GM19193 (cell line): ENCODE measurements around the gene SPARCL1.

ENCODE experiments used
- POLR2A ChIP-seq: IDR thresholded peaks from 4 replicates; pipeline ENCODE4 v1.6.1; 2011; ENCODE audit not compliant: insufficient read depth, insufficient read length; ENCODE audit errors: extremely low read depth

The SPARCL1 gene, protein sequence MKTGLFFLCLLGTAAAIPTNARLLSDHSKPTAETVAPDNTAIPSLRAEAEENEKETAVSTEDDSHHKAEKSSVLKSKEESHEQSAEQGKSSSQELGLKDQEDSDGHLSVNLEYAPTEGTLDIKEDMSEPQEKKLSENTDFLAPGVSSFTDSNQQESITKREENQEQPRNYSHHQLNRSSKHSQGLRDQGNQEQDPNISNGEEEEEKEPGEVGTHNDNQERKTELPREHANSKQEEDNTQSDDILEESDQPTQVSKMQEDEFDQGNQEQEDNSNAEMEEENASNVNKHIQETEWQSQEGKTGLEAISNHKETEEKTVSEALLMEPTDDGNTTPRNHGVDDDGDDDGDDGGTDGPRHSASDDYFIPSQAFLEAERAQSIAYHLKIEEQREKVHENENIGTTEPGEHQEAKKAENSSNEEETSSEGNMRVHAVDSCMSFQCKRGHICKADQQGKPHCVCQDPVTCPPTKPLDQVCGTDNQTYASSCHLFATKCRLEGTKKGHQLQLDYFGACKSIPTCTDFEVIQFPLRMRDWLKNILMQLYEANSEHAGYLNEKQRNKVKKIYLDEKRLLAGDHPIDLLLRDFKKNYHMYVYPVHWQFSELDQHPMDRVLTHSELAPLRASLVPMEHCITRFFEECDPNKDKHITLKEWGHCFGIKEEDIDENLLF

DNA sequence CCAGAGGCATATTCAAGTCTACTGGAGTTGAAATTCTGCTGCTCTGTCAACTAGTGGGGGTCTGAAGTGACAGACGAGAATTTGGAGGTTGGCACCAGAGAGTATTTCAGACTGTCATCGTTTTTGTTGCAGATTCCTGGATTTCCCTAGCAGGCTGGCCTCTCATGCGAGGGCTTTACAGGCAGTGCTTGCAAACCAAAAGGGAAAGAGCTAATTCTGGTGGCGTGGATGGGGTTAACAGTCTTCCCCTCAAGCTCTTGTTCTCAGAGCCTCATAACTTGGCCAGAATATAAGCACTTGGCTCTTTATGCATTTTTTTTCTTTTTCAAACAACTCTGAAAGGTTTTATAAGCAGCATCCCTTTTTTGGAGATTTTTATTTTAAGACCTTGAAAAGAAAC, at the start of gene SPARCL1:
Gene SPARCL1, minus strand, starts transcription at position 190 of the 400 bp plus-strand sequence. CDS start 29,802 bp downstream, outside the sequence.
- no peak for TF ChIP-seq POLR2A

DNA sequence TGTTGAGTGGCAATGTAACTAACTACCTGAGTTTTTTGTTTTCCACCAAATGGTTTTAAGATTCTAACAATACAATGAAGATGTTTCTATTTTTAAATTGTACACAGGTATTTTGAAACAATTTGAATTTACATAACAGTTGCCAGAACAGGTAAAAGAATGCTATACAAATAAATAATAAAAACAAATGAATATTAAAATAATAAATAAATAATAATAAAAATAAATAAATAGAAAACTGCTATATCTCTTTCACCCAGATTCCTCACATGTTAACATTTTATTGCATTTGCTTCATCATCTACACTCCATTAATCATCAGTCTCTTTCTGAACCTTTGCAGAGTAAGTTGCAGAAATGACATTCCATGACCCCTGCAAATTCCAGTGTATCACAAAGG, 46.8 kb upstream of the SPARCL1 start:
- TF ChIP-seq POLR2A, result no peak

DNA sequence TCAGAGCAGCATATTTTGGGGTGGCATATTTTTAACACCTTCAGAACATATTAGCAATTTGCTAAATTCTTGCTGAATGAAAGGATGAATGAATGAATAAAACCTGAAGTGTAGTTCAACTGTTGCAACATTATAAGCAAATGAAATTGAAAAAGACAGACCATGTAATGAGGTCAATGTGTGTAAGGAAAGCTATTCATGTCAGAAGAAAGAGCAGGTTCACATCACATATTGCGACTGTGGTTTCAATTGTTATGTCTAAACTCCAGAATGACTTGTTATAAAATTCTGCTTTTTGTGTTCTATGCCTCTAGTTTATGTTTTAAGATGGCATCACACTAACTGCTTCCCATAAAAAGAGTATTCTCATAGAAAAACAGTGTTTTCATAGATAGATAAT, 46.2 kb upstream of the SPARCL1 start:
- TF ChIP-seq POLR2A, result no peak

DNA sequence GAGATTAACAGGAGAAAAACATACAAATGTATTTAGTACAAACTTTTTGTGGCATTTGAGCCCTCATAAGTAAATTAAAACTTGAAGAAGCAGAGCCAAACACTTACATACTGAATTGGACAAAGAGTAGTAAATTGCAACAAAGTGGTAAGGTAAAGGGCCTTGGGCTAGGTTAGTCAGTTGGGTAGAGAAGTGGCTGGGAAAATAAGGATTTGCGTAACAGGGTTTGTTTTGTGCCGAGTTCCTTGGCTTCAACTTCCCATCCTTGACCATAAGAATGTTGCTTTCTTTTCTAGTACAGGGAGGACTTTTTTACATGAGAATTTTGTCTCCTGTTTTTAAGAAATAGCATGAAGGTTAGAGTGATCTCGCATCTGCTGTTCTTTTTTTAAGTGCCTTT, 45.8 kb upstream of the SPARCL1 start:
- TF ChIP-seq POLR2A, result no peak

DNA sequence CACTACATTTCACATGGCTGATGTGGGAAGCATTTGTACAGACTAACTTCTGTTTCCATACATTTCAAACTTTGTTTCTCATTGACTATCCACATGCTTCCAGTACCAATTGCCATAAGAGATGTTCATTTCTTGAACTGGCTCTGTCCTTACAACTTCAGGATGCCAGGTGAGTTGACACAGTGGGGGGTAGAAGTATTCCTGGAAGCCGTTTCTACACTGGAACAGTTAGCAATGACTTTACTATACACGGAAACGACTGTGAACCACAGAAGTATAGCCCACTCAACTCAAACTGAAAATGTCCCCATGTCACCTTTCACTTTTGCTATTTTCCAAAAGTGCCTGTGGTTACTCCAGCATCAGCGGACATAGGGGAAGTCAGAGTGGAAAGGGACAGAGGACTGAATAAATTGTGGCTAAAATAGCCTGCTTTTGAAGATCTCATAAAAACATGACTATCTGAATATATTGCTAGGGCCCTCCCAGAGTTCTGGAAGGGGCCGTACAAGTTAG, 41.2 kb upstream of the SPARCL1 start:
- TF ChIP-seq POLR2A, result no peak

DNA sequence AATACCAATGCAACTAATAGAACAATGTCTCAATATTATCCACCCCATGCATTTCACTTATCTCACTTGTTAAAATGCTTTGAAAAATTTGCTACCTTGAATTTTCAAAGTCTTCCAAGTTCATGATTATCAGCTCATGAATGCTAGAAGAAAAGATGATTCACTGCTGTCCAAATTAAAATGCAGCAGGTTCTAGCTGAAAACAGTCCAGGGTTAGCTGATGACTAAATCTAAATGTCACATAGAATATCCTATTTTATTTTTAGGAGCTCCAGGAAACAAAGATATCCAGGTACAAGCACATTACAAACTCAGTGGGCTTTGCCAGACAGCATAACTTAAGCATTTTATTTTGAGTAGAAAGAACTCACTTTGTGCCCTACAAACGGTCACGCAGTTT, 38.0 kb upstream of the SPARCL1 start:
- TF ChIP-seq POLR2A, result no peak

DNA sequence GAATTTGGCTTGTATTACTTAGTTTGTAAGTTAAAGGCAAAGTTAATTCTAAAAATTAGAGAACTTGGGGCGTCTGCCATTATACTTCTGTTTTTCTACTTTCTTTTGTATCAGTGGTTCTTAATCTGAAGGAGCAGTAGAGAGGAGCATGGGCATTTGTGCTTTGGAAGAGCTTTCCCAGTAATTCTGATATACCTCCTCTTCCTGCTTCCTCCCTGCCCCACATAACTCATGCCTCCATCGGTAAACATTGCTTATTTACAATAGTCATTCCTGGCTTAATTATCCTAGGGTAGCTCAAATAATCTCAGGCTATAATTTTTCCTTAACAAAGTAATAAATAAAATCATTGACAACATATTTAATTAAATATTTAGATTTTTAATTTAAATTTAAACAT, 37.1 kb upstream of the SPARCL1 start:
- no peak for TF ChIP-seq POLR2A

DNA sequence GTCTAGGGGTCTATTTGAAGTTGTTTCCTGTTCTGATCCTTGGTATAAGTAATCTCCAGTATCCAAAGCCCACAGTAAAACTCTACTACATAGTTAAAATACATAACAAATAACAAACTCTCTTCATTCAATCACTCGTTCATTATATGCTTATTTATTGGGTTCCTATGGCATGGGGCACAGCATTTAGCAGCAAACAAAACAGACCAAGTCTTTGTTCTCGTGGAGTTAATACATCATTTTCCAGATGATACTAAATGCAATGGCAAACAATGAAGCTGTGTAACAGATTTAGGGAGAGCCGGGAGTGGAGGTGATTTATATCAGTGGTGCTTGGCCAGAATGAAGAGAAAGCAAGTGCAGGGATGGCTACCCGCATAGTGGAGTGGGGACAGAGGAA, 36.6 kb upstream of the SPARCL1 start:
- TF ChIP-seq POLR2A, result no peak

DNA sequence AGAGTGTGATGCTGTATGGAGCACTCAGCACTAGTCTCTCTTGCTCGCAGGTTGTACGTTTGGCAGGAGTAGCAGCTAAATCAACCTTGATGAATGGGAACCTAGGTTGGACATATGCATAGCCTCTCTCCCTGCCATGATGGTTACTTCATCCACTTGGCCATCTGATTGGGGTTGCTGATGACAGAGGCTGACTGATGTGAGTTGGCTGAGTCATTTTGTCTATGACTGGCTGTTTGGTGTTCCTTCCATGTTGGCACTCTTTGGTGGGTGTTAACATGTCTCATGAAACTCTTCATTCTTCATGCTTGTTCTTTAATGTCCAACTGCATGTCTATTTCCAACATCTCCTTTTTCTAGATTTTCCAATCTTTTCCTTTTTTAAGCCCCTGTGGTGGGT, 31.6 kb upstream of the SPARCL1 start:
- TF ChIP-seq POLR2A, result no peak

DNA sequence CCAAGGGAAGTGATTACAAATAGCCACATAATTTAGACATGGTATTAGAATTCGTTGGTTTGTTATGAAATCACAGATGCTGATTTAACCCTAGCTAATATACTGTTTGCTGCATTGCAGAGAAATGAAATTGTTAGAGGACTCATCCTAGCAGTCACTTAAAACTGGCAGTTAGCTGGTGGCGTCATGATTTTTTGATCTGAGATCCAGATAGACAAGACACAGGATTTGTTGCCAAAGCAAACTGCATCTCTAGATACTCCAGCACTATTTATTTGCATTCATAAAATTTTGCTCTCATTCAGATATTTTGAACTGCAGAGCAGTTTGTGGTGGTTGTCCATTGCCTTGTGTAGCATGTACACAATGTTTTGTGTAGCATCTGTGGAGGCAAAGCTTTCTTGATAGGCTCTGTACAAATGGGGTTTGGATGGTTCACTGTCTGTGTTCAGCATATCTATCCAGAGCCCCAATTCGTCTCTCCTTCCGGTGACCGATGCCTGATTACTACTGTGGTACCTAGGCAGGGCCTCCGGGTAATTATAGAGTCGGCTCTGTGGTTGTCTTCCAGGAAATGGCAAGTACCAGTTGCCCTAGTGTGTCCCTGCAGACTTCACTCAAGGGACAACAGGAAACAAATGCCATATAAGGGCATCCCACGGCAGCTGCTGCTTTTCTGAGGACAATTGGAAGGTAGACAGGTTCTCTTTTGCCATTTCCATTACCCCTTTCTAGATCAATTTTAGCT, 30.1 kb upstream of the SPARCL1 start:
- TF ChIP-seq POLR2A, result no peak

DNA sequence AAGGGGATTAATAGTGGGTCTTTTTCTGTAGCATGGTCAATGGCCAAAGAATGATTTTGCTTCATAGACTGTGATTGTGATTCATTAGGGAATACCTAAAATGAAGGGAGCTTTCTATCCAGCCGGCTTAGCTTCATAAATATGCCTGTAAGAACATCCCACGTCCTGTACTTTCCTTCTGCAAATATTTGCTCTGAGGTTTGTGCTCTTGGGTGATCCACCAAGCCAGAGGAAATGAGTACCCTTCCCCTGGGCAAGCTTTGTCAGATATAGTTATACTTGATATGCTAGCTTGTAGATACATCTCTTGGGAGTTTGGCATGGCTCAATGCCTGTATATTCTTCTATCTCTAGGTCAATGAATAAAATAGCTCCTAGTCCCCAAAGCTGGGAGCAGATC, 28.2 kb upstream of the SPARCL1 start:
- TF ChIP-seq POLR2A, result no peak

DNA sequence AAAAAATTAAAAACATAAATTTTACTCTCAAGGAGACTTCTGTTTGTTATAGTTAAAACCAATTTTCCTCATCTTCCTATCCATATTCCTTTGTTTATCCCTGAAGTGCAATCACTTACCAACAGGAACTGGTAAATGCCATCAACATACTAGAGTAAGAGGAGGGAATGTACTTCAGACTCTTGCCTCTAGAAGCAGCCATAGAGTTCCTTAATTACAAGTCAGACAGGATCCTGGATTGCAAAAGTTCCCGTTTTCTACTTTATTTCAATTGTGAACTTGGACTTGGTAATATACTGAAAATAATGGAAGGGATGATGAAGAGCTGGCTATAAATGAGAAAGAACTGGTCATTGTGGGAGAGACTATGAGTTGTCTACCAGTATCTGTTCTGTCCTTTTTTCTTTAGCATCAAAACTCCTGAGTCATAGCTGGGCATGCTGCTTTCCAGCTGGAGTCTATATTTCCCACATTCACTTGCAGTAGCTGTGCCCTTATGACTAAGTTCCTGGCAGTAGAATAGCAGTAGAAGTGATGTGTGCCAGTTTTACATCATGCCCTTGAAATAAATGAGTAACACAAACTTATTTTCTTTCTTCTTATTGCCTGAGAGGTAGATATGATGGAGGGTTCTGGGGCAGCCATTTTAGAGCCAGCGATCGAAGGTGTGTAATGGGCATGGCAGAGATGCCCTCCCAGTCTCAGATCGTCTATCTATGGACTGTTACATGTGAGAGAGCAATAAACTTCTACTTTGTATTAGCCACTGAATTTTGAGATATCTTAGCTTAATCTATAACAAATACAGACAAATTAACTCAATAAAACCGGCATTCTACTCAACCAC, 26.8 kb upstream of the SPARCL1 start:
- no peak for TF ChIP-seq POLR2A

DNA sequence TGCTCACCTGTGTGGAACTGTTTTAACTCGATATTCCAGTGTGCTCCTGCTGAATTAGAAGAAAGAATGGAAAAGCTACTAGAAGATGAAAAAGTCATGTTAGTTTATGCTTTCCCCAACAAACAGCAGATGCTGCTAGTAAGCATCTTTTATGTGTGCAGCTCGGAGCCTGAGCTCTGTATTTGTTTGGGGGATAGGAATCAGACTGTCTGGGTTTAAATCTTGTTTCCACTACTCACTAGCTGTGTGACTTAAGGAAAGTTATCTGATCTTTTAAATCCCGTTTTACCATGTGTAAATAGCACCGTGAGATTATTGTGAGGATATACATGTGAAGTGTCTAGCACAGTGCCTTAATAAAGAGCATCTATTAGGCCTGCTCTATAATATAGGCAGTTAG, 24.0 kb upstream of the SPARCL1 start:
- no peak for TF ChIP-seq POLR2A

DNA sequence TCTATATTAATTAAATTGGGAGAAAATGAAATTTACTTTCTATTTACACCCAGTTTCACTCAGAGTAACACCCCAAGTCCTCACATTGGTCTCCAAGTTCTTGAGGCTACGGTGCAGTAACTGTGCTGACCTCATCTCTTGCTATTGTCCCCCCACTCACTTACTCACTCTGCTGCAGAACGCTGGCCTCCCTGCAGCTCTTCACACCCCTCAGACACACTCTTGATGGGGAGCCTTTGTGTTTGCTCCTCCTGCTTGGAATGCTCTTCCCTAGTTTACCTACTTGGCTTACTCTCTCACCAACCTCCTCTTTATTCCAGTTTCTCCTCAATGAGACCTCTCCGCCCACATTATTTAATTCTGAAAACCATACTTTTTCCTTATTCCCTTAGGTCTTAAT, 22.2 kb upstream of the SPARCL1 start:
- no peak for TF ChIP-seq POLR2A
